Muscle layer of colon (tissue), 2 donors: ENCODE measurements around the gene SDHD.

ENCODE experiments used
- H3K27ac ChIP-seq: one replicate; pipeline ENCODE4 v1.7.0; 2013; ENCODE audit warnings: low read depth, mild to moderate bottlenecking, low read length, moderate library complexity
- H3K27me3 ChIP-seq, 2 donors: one replicate each; pipeline ENCODE4 v1.7.0; 2013; ENCODE audit warnings: low read length in 2 of 2, mild to moderate bottlenecking in 2 of 2; ENCODE audit not compliant: insufficient read depth in 2 of 2, control insufficient read depth in 1 of 2
- H3K36me3 ChIP-seq: one replicate; pipeline ENCODE4 v1.7.0; 2013; ENCODE audit warnings: mild to moderate bottlenecking, low read length; ENCODE audit not compliant: insufficient read depth
- H3K4me1 ChIP-seq: one replicate; pipeline ENCODE4 v1.7.0; 2013; ENCODE audit warnings: mild to moderate bottlenecking, low read length; ENCODE audit not compliant: insufficient read depth
- H3K4me3 ChIP-seq, 2 donors: one replicate each; pipeline ENCODE4 v1.7.0; 2013; ENCODE audit warnings: low read length in 2 of 2, low read depth in 1 of 2, mild to moderate bottlenecking in 1 of 2, moderate library complexity in 1 of 2
- H3K9ac ChIP-seq: one replicate; pipeline ENCODE4 v1.7.0; 2013; ENCODE audit warnings: low read length
- H3K9me3 ChIP-seq: one replicate; pipeline ENCODE4 v1.7.0; 2013; ENCODE audit warnings: mild to moderate bottlenecking, low read length
- donor health status: abdominal sarcoma.
- donor health status: Adenocarcinoma of cecum.

Gene SDHD

GRCh38 chr11:112134473-112134872, 47.8 kb downstream of the SDHD start:
- Histone ChIP-seq H3K4me3 (no peak overlapping the region), H3K36me3 (no peaks in the 10 kb centered on the region), H3K4me1 (no peaks in the 10 kb centered on the region), H3K27ac (no peak overlapping the region), H3K9me3 (no peaks in the 10 kb centered on the region), H3K27me3 (no peaks in the 10 kb centered on the region), H3K9ac (no peak overlapping the region)

GRCh38 chr11:112143597-112143996, 56.9 kb downstream of the SDHD start:
- Histone ChIP-seq H3K36me3 (no peaks in the 10 kb centered on the region), H3K9ac (no peak overlapping the region), H3K4me1 (no peaks in the 10 kb centered on the region), H3K27me3 (no peaks in the 10 kb centered on the region), H3K9me3 (peaks cover 5% of the 10 kb centered on the region), H3K4me3 (no peak overlapping the region), H3K27ac (no peak overlapping the region)
